ENCODE measurements around the gene NAA11. TPM values are rescaled to one million over a fixed set of nuclear protein-coding genes. Genes with fewer than 3 reads are reported as not detected.

The NAA11 gene
- total RNA-seq, 1 experiment from 2014 or later = not detected

GRCh38 chr4:79330720-79331119 lies 4.9 kb upstream of the NAA11 start:
- H3K4me3 ChIP-seq (ENCODE audit: low read length) = no peak overlapping the region
- no peak overlapping the region for H2AFZ ChIP-seq (ENCODE audit: low read length)
- H3K9me3 ChIP-seq (ENCODE audit: low read length) = no peaks in the 10 kb centered on the region
- H3K4me1 ChIP-seq (ENCODE audit: low read length) = no peaks in the 10 kb centered on the region
- H3K79me2 ChIP-seq (ENCODE audit: low read length) = no peaks in the 10 kb centered on the region
- H3K36me3 ChIP-seq (ENCODE audit: insufficient read depth, low read length) = no peaks in the 10 kb centered on the region
- H4K20me1 ChIP-seq (ENCODE audit: insufficient read depth, low read depth, low read length) = no peaks in the 10 kb centered on the region
- no peaks in the 10 kb centered on the region for H3K9me2 ChIP-seq (replicated peaks; ENCODE audit: insufficient read depth, low read length)
- no peak for DNase-seq
- H3K9ac ChIP-seq (ENCODE audit: low read length) = no peak overlapping the region
- H3K4me2 ChIP-seq (ENCODE audit: low read depth, low read length, poor library complexity, severe bottlenecking) = no peak overlapping the region
- no peaks in the 10 kb centered on the region for H3K27me3 ChIP-seq (ENCODE audit: low read length)
- no peak overlapping the region for H3K27ac ChIP-seq (ENCODE audit: low read length)

GRCh38 chr4:79325436-79325835 lies 425 bp downstream of the NAA11 start:
- Histone ChIP-seq H2AFZ (ENCODE audit: low read length) (no peak overlapping the region), H3K27ac (ENCODE audit: low read length) (no peak overlapping the region)
- no peak for DNase-seq

GRCh38 chr4:79319975-79320374 lies 5.9 kb downstream of the NAA11 start:
- Histone ChIP-seq H3K9me2 (replicated peaks; ENCODE audit: insufficient read depth, low read length) (no peaks in the 10 kb centered on the region), H3K4me2 (ENCODE audit: low read depth, low read length, poor library complexity, severe bottlenecking) (no peak overlapping the region), H3K9me3 (ENCODE audit: low read length) (no peaks in the 10 kb centered on the region), H4K20me1 (ENCODE audit: insufficient read depth, low read depth, low read length) (no peaks in the 10 kb centered on the region), H3K27me3 (ENCODE audit: low read length) (no peaks in the 10 kb centered on the region), H2AFZ (ENCODE audit: low read length) (no peak overlapping the region), H3K79me2 (ENCODE audit: low read length) (no peaks in the 10 kb centered on the region), H3K4me3 (ENCODE audit: low read length) (no peak overlapping the region), H3K36me3 (ENCODE audit: insufficient read depth, low read length) (no peaks in the 10 kb centered on the region), H3K9ac (ENCODE audit: low read length) (no peak overlapping the region), H3K27ac (ENCODE audit: low read length) (no peak overlapping the region), H3K4me1 (ENCODE audit: low read length) (no peaks in the 10 kb centered on the region)
- DNase-seq = no peak

More at GRCh38 chr4:79325436-79325835, 425 bp downstream of the NAA11 start:
- Histone ChIP-seq H3K79me2 (ENCODE audit: low read length) (no peaks in the 10 kb centered on the region), H4K20me1 (ENCODE audit: insufficient read depth, low read depth, low read length) (no peaks in the 10 kb centered on the region), H3K27me3 (ENCODE audit: low read length) (no peaks in the 10 kb centered on the region), H3K36me3 (ENCODE audit: insufficient read depth, low read length) (no peaks in the 10 kb centered on the region), H3K4me1 (ENCODE audit: low read length) (no peaks in the 10 kb centered on the region), H3K4me3 (ENCODE audit: low read length) (no peak overlapping the region), H3K9me3 (ENCODE audit: low read length) (no peaks in the 10 kb centered on the region), H3K9ac (ENCODE audit: low read length) (no peak overlapping the region), H3K9me2 (replicated peaks; ENCODE audit: insufficient read depth, low read length) (no peaks in the 10 kb centered on the region), H3K4me2 (ENCODE audit: low read depth, low read length, poor library complexity, severe bottlenecking) (no peak overlapping the region)

- H3K27me3 ChIP-seq (ENCODE audit: low read length) = no peaks in the 10 kb centered on the region
- DNase-seq = no peak
- H3K9me3 ChIP-seq (ENCODE audit: low read length) = no peaks in the 10 kb centered on the region
- no peak overlapping the region for H2AFZ ChIP-seq (ENCODE audit: low read length)
- H3K4me1 ChIP-seq (ENCODE audit: low read length) = no peaks in the 10 kb centered on the region
- no peaks in the 10 kb centered on the region for H3K79me2 ChIP-seq (ENCODE audit: low read length)
- no peak overlapping the region for H3K4me2 ChIP-seq (ENCODE audit: low read depth, low read length, poor library complexity, severe bottlenecking)
- no peak overlapping the region for H3K4me3 ChIP-seq (ENCODE audit: low read length)
- H4K20me1 ChIP-seq (ENCODE audit: insufficient read depth, low read depth, low read length) = no peaks in the 10 kb centered on the region
- H3K9me2 ChIP-seq (replicated peaks; ENCODE audit: insufficient read depth, low read length) = no peaks in the 10 kb centered on the region
- no peaks in the 10 kb centered on the region for H3K36me3 ChIP-seq (ENCODE audit: insufficient read depth, low read length)
- H3K9ac ChIP-seq (ENCODE audit: low read length) = no peak overlapping the region
- no peak overlapping the region for H3K27ac ChIP-seq (ENCODE audit: low read length)
Measured at GRCh38 chr4:79317711-79318110, 8.2 kb downstream of the NAA11 start.

- no peak overlapping the region for H2AFZ ChIP-seq (ENCODE audit: low read length)
- no peak overlapping the region for H3K4me3 ChIP-seq (ENCODE audit: low read length)
- H3K27me3 ChIP-seq (ENCODE audit: low read length) = no peaks in the 10 kb centered on the region
- H3K9me2 ChIP-seq (replicated peaks; ENCODE audit: insufficient read depth, low read length) = no peaks in the 10 kb centered on the region
- no peaks in the 10 kb centered on the region for H3K36me3 ChIP-seq (ENCODE audit: insufficient read depth, low read length)
- no peak for DNase-seq
- H3K27ac ChIP-seq (ENCODE audit: low read length) = no peak overlapping the region
- H3K79me2 ChIP-seq (ENCODE audit: low read length) = no peaks in the 10 kb centered on the region
- H3K9ac ChIP-seq (ENCODE audit: low read length) = no peak overlapping the region
- no peaks in the 10 kb centered on the region for H3K9me3 ChIP-seq (ENCODE audit: low read length)
- H4K20me1 ChIP-seq (ENCODE audit: insufficient read depth, low read depth, low read length) = no peaks in the 10 kb centered on the region
- H3K4me2 ChIP-seq (ENCODE audit: low read depth, low read length, poor library complexity, severe bottlenecking) = no peak overlapping the region
- H3K4me1 ChIP-seq (ENCODE audit: low read length) = no peaks in the 10 kb centered on the region
Measured at GRCh38 chr4:79315891-79316290, 10.0 kb downstream of the NAA11 start.

- Histone ChIP-seq H3K79me2 (ENCODE audit: low read length) (no peaks in the 10 kb centered on the region), H3K9me3 (ENCODE audit: low read length) (no peaks in the 10 kb centered on the region), H3K36me3 (ENCODE audit: insufficient read depth, low read length) (no peaks in the 10 kb centered on the region)
Measured at GRCh38 chr4:79311279-79311678, 14.6 kb downstream of the NAA11 start.

GRCh38 chr4:79308971-79309370 lies 16.9 kb downstream of the NAA11 start:
- Histone ChIP-seq H3K27ac (ENCODE audit: low read length) (no peak overlapping the region), H3K27me3 (ENCODE audit: low read length) (no peaks in the 10 kb centered on the region), H4K20me1 (ENCODE audit: insufficient read depth, low read depth, low read length) (no peaks in the 10 kb centered on the region), H3K4me3 (ENCODE audit: low read length) (no peak overlapping the region), H2AFZ (ENCODE audit: low read length) (no peak overlapping the region), H3K9me2 (replicated peaks; ENCODE audit: insufficient read depth, low read length) (no peaks in the 10 kb centered on the region), H3K36me3 (ENCODE audit: insufficient read depth, low read length) (no peaks in the 10 kb centered on the region), H3K4me2 (ENCODE audit: low read depth, low read length, poor library complexity, severe bottlenecking) (no peak overlapping the region), H3K9ac (ENCODE audit: low read length) (no peak overlapping the region), H3K9me3 (ENCODE audit: low read length) (no peaks in the 10 kb centered on the region), H3K79me2 (ENCODE audit: low read length) (no peaks in the 10 kb centered on the region), H3K4me1 (ENCODE audit: low read length) (no peaks in the 10 kb centered on the region)
- DNase-seq = no peak

More at GRCh38 chr4:79311279-79311678, 14.6 kb downstream of the NAA11 start:
- DNase-seq = no peak
- Histone ChIP-seq H3K27ac (ENCODE audit: low read length) (no peak overlapping the region), H3K9ac (ENCODE audit: low read length) (no peak overlapping the region), H3K27me3 (ENCODE audit: low read length) (no peaks in the 10 kb centered on the region), H3K4me1 (ENCODE audit: low read length) (no peaks in the 10 kb centered on the region), H2AFZ (ENCODE audit: low read length) (no peak overlapping the region), H4K20me1 (ENCODE audit: insufficient read depth, low read depth, low read length) (no peaks in the 10 kb centered on the region), H3K9me2 (replicated peaks; ENCODE audit: insufficient read depth, low read length) (no peaks in the 10 kb centered on the region), H3K4me2 (ENCODE audit: low read depth, low read length, poor library complexity, severe bottlenecking) (no peak overlapping the region), H3K4me3 (ENCODE audit: low read length) (no peak overlapping the region)

- Histone ChIP-seq H3K79me2 (ENCODE audit: low read length) (no peaks in the 10 kb centered on the region), H4K20me1 (ENCODE audit: insufficient read depth, low read depth, low read length) (no peaks in the 10 kb centered on the region), H3K27me3 (ENCODE audit: low read length) (no peaks in the 10 kb centered on the region), H3K9me3 (ENCODE audit: low read length) (no peaks in the 10 kb centered on the region), H2AFZ (ENCODE audit: low read length) (no peak overlapping the region), H3K9me2 (replicated peaks; ENCODE audit: insufficient read depth, low read length) (no peaks in the 10 kb centered on the region), H3K4me3 (ENCODE audit: low read length) (no peak overlapping the region), H3K4me2 (ENCODE audit: low read depth, low read length, poor library complexity, severe bottlenecking) (no peak overlapping the region), H3K27ac (ENCODE audit: low read length) (no peak overlapping the region), H3K36me3 (ENCODE audit: insufficient read depth, low read length) (no peaks in the 10 kb centered on the region), H3K9ac (ENCODE audit: low read length) (no peak overlapping the region), H3K4me1 (ENCODE audit: low read length) (no peaks in the 10 kb centered on the region)
- DNase-seq = no peak
Measured at GRCh38 chr4:79308137-79308536, 17.7 kb downstream of the NAA11 start.

DNA sequence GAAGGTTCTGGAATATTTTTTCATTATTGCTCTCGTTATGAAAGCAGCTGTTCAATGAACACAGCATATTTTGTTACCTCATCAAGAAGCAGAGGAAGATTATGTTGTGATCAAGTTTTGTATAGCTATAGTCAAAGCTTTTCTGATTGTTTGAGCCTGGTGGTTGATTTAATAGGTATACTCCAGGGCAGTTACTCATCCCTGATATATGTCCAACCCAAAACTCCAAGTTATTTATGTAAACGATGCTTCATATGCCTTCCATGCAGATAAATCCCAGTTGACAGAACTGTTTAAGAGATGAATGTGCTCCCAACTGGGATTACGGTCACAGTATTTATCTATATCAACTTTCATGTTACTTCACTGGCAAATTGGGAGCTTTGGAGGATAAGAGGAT lies 19.1 kb downstream of the NAA11 start:
- no peaks in the 10 kb centered on the region for H3K4me1 ChIP-seq (ENCODE audit: low read length)
- H3K9me3 ChIP-seq (ENCODE audit: low read length) = no peaks in the 10 kb centered on the region
- no peak overlapping the region for H3K4me2 ChIP-seq (ENCODE audit: low read depth, low read length, poor library complexity, severe bottlenecking)
- no peak overlapping the region for H3K27ac ChIP-seq (ENCODE audit: low read length)
- H3K79me2 ChIP-seq (ENCODE audit: low read length) = no peaks in the 10 kb centered on the region
- H3K9ac ChIP-seq (ENCODE audit: low read length) = no peak overlapping the region
- H3K27me3 ChIP-seq (ENCODE audit: low read length) = no peaks in the 10 kb centered on the region
- no peaks in the 10 kb centered on the region for H4K20me1 ChIP-seq (ENCODE audit: insufficient read depth, low read depth, low read length)
- no peaks in the 10 kb centered on the region for H3K36me3 ChIP-seq (ENCODE audit: insufficient read depth, low read length)
- DNase-seq = no peak
- H2AFZ ChIP-seq (ENCODE audit: low read length) = no peak overlapping the region
- H3K4me3 ChIP-seq (ENCODE audit: low read length) = no peak overlapping the region
- no peaks in the 10 kb centered on the region for H3K9me2 ChIP-seq (replicated peaks; ENCODE audit: insufficient read depth, low read length)

Measured in Karpas-422 (cell line).